ENCODE data around the gene APOL3.

DNA sequence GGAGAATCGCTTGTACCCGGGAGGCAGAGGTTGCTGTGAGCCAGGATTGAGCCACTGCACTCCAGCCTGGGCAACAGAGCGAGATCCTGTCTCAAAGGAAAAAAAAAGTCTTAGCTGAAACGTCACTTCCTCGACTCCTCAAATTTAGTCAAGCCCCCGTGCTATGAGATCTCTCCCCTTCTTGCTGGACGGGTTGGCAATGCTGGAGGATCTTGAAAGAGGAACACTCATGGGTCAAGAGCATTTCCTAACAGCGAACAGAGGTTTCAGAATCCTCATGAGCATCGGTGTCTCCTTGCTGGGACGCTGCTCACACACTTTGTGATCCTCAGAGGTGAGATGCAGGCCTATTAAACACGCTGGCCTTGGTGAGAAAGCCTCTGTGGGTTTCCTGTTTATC is 35.9 kb downstream of the APOL3 start:
- TF ChIP-seq POLR2A (IDR thresholded peaks at IDR 0.05): no peak
- TF ChIP-seq, protein P1, sequence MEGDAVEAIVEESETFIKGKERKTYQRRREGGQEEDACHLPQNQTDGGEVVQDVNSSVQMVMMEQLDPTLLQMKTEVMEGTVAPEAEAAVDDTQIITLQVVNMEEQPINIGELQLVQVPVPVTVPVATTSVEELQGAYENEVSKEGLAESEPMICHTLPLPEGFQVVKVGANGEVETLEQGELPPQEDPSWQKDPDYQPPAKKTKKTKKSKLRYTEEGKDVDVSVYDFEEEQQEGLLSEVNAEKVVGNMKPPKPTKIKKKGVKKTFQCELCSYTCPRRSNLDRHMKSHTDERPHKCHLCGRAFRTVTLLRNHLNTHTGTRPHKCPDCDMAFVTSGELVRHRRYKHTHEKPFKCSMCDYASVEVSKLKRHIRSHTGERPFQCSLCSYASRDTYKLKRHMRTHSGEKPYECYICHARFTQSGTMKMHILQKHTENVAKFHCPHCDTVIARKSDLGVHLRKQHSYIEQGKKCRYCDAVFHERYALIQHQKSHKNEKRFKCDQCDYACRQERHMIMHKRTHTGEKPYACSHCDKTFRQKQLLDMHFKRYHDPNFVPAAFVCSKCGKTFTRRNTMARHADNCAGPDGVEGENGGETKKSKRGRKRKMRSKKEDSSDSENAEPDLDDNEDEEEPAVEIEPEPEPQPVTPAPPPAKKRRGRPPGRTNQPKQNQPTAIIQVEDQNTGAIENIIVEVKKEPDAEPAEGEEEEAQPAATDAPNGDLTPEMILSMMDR (IDR thresholded peaks at IDR 0.05): no peak

All from Peyer's patch (tissue), 4 donors.